Endothelial cell of umbilical vein (primary cell): ENCODE results near the gene FZR1. TPM values are rescaled to one million over a fixed set of nuclear protein-coding genes. Genes with fewer than 3 reads are reported as not detected.
"Not testable (repeated sequence)": the region's sequence is repeated elsewhere in the genome, so short reads cannot be mapped to it uniquely, and the experiment has no call there.

Source experiments
- BruUV-seq: library from RNA; stranded (reverse); fragments of 400-500 nt; replicated peaks from 2 replicates; lab custom pipeline; 2021; lab: Mats Ljungman, UMichigan
- CTCF ChIA-PET: fragments of 300-600, 350-600 bp; sonication (Branson Sonifier 250); formaldehyde crosslinking; loops from one replicate; lab custom pipeline; 2021; ENCODE audit warnings: antibody characterized with exemption, inconsistent platforms; lab: Charles Lee
- POLR2A ChIA-PET: fragments of 300-600, 350-600 bp; sonication (Branson Sonifier 250); formaldehyde crosslinking; loops from one replicate; lab custom pipeline; 2021; ENCODE audit warnings: antibody characterized with exemption, inconsistent platforms; lab: Charles Lee
- DNase-seq: peaks from one replicate; pipeline ENCODE4 v3.0.0-alpha.2; 2011; ENCODE audit warnings: low read depth, low spot score
- FAIRE-seq: peaks from 2 replicates; lab custom pipeline; 2011; peaks lifted over from hg19 to GRCh38; lab: Jason Lieb, UNC
- H2AFZ ChIP-seq: 2 replicates; pipeline ENCODE4 v1.6.0; 2012; ENCODE audit warnings: low read depth, low read length, control low read depth, inconsistent platforms
- H3K27ac ChIP-seq: 2 replicates; pipeline ENCODE4 v1.5.1; 2011; ENCODE audit warnings: low read depth, mild to moderate bottlenecking, control low read depth, low read length, moderate library complexity; ENCODE audit not compliant: insufficient read depth
- H3K27me3 ChIP-seq, 2 experiments: 2 replicates each; pipeline versions ENCODE4 v1.6.0 to v1.6.1; 2011; ENCODE audit warnings: low read length in 2 of 2, mixed read lengths in 1 of 2; ENCODE audit not compliant: control insufficient read depth in 2 of 2, insufficient read depth in 2 of 2
- H3K36me3 ChIP-seq, 2 experiments: 2 replicates in 1 of 2; 3 replicates in 1 of 2; pipeline ENCODE4 v1.5.1; 2011; ENCODE audit warnings: low read length in 2 of 2, mild to moderate bottlenecking in 1 of 2, moderate library complexity in 1 of 2; ENCODE audit not compliant: control insufficient read depth in 2 of 2, insufficient read depth in 2 of 2; ENCODE audit errors: extremely low read depth in 1 of 2
- H3K4me1 ChIP-seq: 3 replicates; pipeline ENCODE4 v1.5.1; 2011; ENCODE audit warnings: mild to moderate bottlenecking, low read length; ENCODE audit not compliant: control insufficient read depth, insufficient read depth; ENCODE audit errors: extremely low read depth
- H3K4me2 ChIP-seq: 2 replicates; pipeline ENCODE4 v1.6.1; 2011; ENCODE audit warnings: low read length, control low read depth, mixed read lengths; ENCODE audit not compliant: insufficient read depth
- H3K4me3 ChIP-seq, 3 experiments: fragments of 200-600 bp in 1 of 3; sonication (generic), shearing (Covaris generic) in 1 of 3; replicated peaks in 1 of 3; 2 replicates each; pipeline ENCODE4 v1.5.1; 2011 to 2016; ENCODE audit warnings: control low read depth in 3 of 3, low read length in 3 of 3, mild to moderate bottlenecking in 2 of 3, inconsistent platforms in 1 of 3, low read depth in 1 of 3, moderate library complexity in 1 of 3; ENCODE audit not compliant: insufficient read depth in 1 of 3
- H3K79me2 ChIP-seq: 2 replicates; pipeline ENCODE4 v1.6.0; 2012; ENCODE audit warnings: low read length, inconsistent platforms; ENCODE audit not compliant: control insufficient read depth, insufficient read depth
- H3K9ac ChIP-seq: replicated peaks from 2 replicates; pipeline ENCODE3; 2011; ENCODE audit warnings: low read length, control low read depth; ENCODE audit not compliant: insufficient read depth; ENCODE audit errors: extremely low read depth
- H3K9me1 ChIP-seq: replicated peaks from 3 replicates; pipeline ENCODE4 v1.6.0; 2011; ENCODE audit warnings: mild to moderate bottlenecking, low read length; ENCODE audit not compliant: control insufficient read depth, insufficient read depth; ENCODE audit errors: extremely low read depth
- H3K9me3 ChIP-seq: replicated peaks from 2 replicates; pipeline ENCODE4 v1.5.1; 2012; ENCODE audit warnings: low read length, inconsistent platforms; ENCODE audit not compliant: control insufficient read depth, insufficient read depth
- H4K20me1 ChIP-seq: replicated peaks from 2 replicates; pipeline ENCODE3; 2011; ENCODE audit warnings: mild to moderate bottlenecking, low read length; ENCODE audit not compliant: control insufficient read depth, insufficient read depth; ENCODE audit errors: extremely low read depth
- EZH2 ChIP-seq: IDR thresholded peaks from 2 replicates; pipeline ENCODE4 v1.6.1; 2012; ENCODE audit warnings: borderline replicate concordance, low read depth, mild to moderate bottlenecking, moderate library complexity, low read length, inconsistent platforms; ENCODE audit not compliant: severe bottlenecking
- GATA2 ChIP-seq: IDR thresholded peaks from 2 replicates; pipeline ENCODE4 v1.7.0; 2011; ENCODE audit warnings: low read depth, mild to moderate bottlenecking, moderate library complexity, mixed read lengths, low read length; ENCODE audit not compliant: insufficient read length, insufficient read depth
- MYC ChIP-seq: IDR thresholded peaks from one replicate; pipeline ENCODE4 v1.6.1; 2011; ENCODE audit warnings: mild to moderate bottlenecking, low read depth, low read length
- POLR2AphosphoS5 ChIP-seq: IDR thresholded peaks from 2 replicates; pipeline ENCODE4 v1.6.1; 2012; ENCODE audit warnings: low read depth, mild to moderate bottlenecking, control low read depth, low read length, moderate library complexity; ENCODE audit not compliant: insufficient read depth
- dilution Hi-C: fragments of 300-500 bp; cut with MboI; formaldehyde crosslinking; loops from one replicate; pipeline ENCODE4 v1.15.0; 2019; ENCODE audit warnings: low sequenced_read_pairs; ENCODE audit not compliant: extremely low pct_ligation_motif_present
- intact Hi-C: fragments of 100-400 bp; cut with micrococcal nuclease; formaldehyde crosslinking; loops from one replicate; pipeline ENCODE4 v1.10.0; 2022
- polyA plus RNA-seq, 4 experiments: library from polyadenylated mRNA; depleted of rRNA in 3 of 4; stranded (reverse) in 3 of 4; unstranded in 1 of 4; fragments of >200 nt; gene quantifications; 2 replicates each; pipeline versions ENCODE4 v1.2.1 to v1.2.3, GENCODE V29; 2011 to 2012; ENCODE audit warnings: missing spikeins in 1 of 4
- total RNA-seq: library from RNA; stranded (reverse); gene quantifications from 2 replicates; pipeline ENCODE4 v1.2.3, GENCODE V29; 2021
- TF ChIP-seq, protein P1 (sequence below): IDR thresholded peaks from 2 replicates; pipeline ENCODE4 v1.6.1; 2011; ENCODE audit not compliant: insufficient read depth, insufficient read length

FZR1 gene
- total and polyA plus RNA-seq, 2 donors (not counting 3 experiments of a cell fraction or from before 2014, with no cell fraction given) = 35.9 to 60.4 TPM

DNA sequence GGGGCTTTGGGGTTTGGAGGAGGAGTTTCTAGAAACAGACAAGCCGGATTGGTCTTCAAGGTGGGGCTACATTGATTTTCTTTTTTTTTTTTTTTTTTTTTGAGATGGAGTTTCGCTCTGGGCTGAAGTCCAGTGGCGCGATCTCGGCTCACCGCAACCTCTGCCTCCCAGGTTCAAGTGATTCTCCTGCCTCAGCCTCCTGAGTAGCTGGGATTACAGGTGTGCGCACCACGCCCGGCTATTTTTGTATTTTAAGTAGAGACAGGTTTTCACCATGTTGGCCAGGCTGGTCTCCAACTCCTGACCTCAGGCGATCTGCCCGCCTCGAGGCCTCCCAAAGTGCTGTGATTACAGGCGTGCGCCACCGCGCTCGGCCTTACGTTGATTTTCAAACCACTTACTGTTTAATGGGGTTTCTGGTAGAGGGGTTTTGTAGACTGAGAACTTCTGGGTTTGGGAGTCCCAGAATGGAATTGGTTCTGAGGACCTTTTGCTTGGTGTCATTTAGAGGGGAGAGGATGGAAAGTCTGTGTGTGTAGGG is 2.1 kb downstream of the FZR1 start:
- H4K20me1 ChIP-seq, H3K4me3 ChIP-seq, H3K4me2 ChIP-seq, DNase-seq, POLR2A ChIA-PET, H3K9me3 ChIP-seq, H3K4me1 ChIP-seq, FAIRE-seq, H3K27me3 ChIP-seq, H3K27ac ChIP-seq, dilution Hi-C loops, BruUV-seq, intact Hi-C loops, H3K9me1 ChIP-seq, H2AFZ ChIP-seq, H3K9ac ChIP-seq: not testable (repeated sequence)
- CTCF ChIA-PET = interaction anchor here (1.9 kb wide), 1 partner anchor 23 kb away, joined by 9 read pairs; no protein-coding TSS in a partner anchor
- H3K36me3 ChIP-seq = peaks cover 0 to 10% of the 10 kb centered on the region in 2 experiments
- H3K79me2 ChIP-seq = peaks cover 70% of the 10 kb centered on the region

DNA sequence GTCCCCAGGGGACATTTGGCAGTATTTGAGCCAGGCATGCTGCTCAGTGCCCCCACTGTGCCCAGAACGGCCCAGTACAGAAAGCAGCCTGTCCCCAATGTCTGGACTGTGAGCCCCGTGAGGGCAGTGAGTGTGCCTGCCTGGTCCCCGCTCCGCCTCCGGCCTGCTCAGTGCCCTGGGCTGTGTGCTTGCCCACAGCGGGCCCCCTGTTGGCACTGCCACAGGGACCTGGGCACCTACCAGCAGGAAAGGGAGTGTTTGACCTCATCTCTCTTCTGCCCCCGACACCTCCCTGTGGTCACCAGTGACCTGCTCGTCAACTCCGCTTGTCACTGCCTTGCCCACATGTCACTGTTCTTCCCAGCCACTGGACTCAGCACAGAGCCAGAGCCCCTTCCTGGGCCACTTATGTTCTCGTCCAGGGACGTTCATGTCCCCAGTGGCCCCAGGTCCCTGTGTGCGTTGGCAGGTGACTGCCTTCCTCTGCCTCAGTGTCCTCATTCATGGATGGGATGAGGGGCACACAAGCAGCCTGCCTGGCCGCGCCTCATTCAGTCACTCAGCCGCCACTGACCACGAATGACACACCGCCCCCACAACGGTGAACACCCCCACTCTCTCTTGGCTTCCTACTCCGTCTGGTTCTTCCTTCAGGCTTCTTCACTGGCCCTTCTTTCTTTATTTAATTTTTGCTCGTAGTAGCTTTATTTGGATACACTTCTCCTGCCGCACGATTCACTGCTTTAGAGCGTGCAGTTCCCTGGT is 2.8 kb downstream of the FZR1 start:
- Histone ChIP-seq H3K9me1 (no peaks in the 10 kb centered on the region), H3K79me2 (peaks cover 78% of the 10 kb centered on the region), H2AFZ (no peak overlapping the region), H3K4me2 (no peak overlapping the region), H3K9ac (no peak overlapping the region), H3K36me3 (peaks cover 0 to 10% of the 10 kb centered on the region in 2 experiments), H3K4me1 (peaks cover 10% of the 10 kb centered on the region), H3K4me3 (no peak overlapping the region), H3K27me3 (no peaks in the 10 kb centered on the region), H3K27ac (peak overlapping the region; percentile 51), H4K20me1 (no peaks in the 10 kb centered on the region), H3K9me3 (no peaks in the 10 kb centered on the region)
- FAIRE-seq (no peak), DNase-seq (no peak)
- ChIA-PET CTCF (no interaction called here), POLR2A (no interaction called here)
- intact Hi-C loops = no loop called here
- TF ChIP-seq GATA2 (no peak), POLR2AphosphoS5 (no peak), MYC (no peak), EZH2 (no peak)
- TF ChIP-seq, protein P1, sequence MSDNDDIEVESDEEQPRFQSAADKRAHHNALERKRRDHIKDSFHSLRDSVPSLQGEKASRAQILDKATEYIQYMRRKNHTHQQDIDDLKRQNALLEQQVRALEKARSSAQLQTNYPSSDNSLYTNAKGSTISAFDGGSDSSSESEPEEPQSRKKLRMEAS = no peak
- dilution Hi-C loops = no loop called here
- no TSS peak for BruUV-seq
